GM12892 (cell line): ENCODE results near the gene ATP10A.

ENCODE experiments used
- POLR2A ChIP-seq: IDR thresholded peaks from 2 replicates; pipeline ENCODE4 v1.6.1; 2011; ENCODE audit warnings: low read depth, low read length, control low read depth
- POLR2AphosphoS5 ChIP-seq: IDR thresholded peaks from 2 replicates; pipeline ENCODE4 v1.6.1; 2011; ENCODE audit warnings: low read depth, low read length, control low read depth
- TAF1 ChIP-seq: IDR thresholded peaks from 2 replicates; pipeline ENCODE4 v1.6.1; 2011; ENCODE audit warnings: low read depth, mild to moderate bottlenecking, control low read depth, low read length, borderline replicate concordance

GRCh38 chr15:25912035-25912434 is 48.9 kb upstream of the ATP10A start:
- TF ChIP-seq POLR2A (no peak), POLR2AphosphoS5 (no peak), TAF1 (no peak)
